PC-9 (cell line): ENCODE results near the gene PTPRO.

Experiments used
- CTCF ChIP-seq: fragments of 200-600 bp; sonication (generic); conservative IDR thresholded peaks from 2 replicates; pipeline ENCODE4 v1.6.1; 2017; ENCODE audit warnings: mixed run types, antibody characterized with exemption, mild to moderate bottlenecking, moderate library complexity
- EZH2 ChIP-seq: fragments of 200-600 bp; sonication (generic); IDR thresholded peaks from 2 replicates; pipeline ENCODE4 v1.8.0; 2017; ENCODE audit warnings: antibody characterized with exemption, low read depth

GRCh38 chr12:15561396-15561795, 239.1 kb downstream of the PTPRO start:
- TF ChIP-seq CTCF (no peak), EZH2 (no peak)
